Activated naive CD8-positive, alpha-beta T cell treated with anti-CD3 and anti-CD28 coated beads, Interleukin-2, amount 50 U/mL, for 16 hours (primary cell): Measurements from ENCODE around the gene MCRIP1.

ENCODE experiments used
- DNase-seq: peaks from one replicate; pipeline ENCODE4 v3.0.0-alpha.2; 2020; ENCODE audit warnings: low read depth, low spot score

MCRIP1 gene

GRCh38 chr17:81821147-81821546 lies 11.9 kb downstream of the MCRIP1 start:
- DNase-seq, result no peak

- DNase-seq, result no peak
Observed at GRCh38 chr17:81819708-81820107, 13.4 kb downstream of the MCRIP1 start.

GRCh38 chr17:81817758-81818147 lies 15.3 kb downstream of the MCRIP1 start:
- no peak for DNase-seq

GRCh38 chr17:81815646-81815986 lies 17.5 kb downstream of the MCRIP1 start:
- DNase-seq, result no peak

- no peak for DNase-seq
Observed at GRCh38 chr17:81814748-81815645, 18.1 kb downstream of the MCRIP1 start.

- DNase-seq, result no peak
Observed at GRCh38 chr17:81813861-81814683, 19.0 kb downstream of the MCRIP1 start.

GRCh38 chr17:81813371-81813684 lies 19.8 kb downstream of the MCRIP1 start:
- DNase-seq, result no peak

GRCh38 chr17:81812571-81813370 lies 20.3 kb downstream of the MCRIP1 start:
- no peak for DNase-seq

GRCh38 chr17:81811705-81812570 lies 21.2 kb downstream of the MCRIP1 start:
- DNase-seq, result no peak

GRCh38 chr17:81810892-81811704 lies 22.0 kb downstream of the MCRIP1 start:
- no peak for DNase-seq

- no peak for DNase-seq
Observed at GRCh38 chr17:81810476-81810875, 22.6 kb downstream of the MCRIP1 start.

GRCh38 chr17:81809556-81809998 lies 23.5 kb downstream of the MCRIP1 start:
- DNase-seq, result no peak

GRCh38 chr17:81808778-81809555 lies 24.1 kb downstream of the MCRIP1 start:
- no peak for DNase-seq

GRCh38 chr17:81807839-81808238 lies 25.3 kb downstream of the MCRIP1 start:
- no peak for DNase-seq

GRCh38 chr17:81807210-81807719 lies 25.8 kb downstream of the MCRIP1 start:
- no peak for DNase-seq

GRCh38 chr17:81806461-81807209 lies 26.5 kb downstream of the MCRIP1 start:
- DNase-seq, result no peak

- no peak for DNase-seq
Observed at GRCh38 chr17:81805707-81806460, 27.2 kb downstream of the MCRIP1 start.
